ENCODE results near the gene DAB2.

The DAB2 gene

GRCh38 chr5:39331861-39332381, 92.9 kb downstream of the DAB2 start:
- peak; percentile 53 for DNase-seq

DNA sequence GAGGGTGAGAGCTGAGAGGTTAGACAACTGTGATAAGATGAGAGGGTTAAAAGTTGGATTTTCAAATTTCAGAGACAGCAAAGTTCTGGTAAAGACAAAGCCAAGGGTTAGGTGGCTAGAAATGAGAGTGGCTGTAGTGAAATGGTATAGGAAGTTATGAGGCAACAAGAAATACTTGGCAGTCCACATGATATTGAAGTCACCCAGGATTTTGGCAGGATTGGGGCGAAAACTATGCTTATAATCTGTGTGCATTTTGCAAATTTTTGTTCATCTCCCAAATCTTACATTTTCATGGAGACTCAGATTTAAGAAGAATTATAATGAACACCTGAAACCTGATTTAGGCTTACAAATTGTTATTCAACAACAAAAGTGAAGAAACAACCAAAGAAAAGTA, 96.0 kb downstream of the DAB2 start:
- DNase-seq: no peak

GRCh38 chr5:39323542-39323941, 101.2 kb downstream of the DAB2 start:
- DNase-seq: no peak
